ENCODE data around the gene LBH. TPM values are rescaled to one million over a fixed set of nuclear protein-coding genes. Genes with fewer than 3 reads are reported as not detected.

The LBH gene
- polyA plus RNA-seq, 3 donors = 0.41 to 0.76 (median 0.42) TPM

GRCh38 chr2:30296496-30296895 lies 65.2 kb downstream of the LBH start:
- TF ChIP-seq CTCF (IDR thresholded peaks at IDR 0.05) = no peak
- no peak for DNase-seq
- Histone ChIP-seq H3K27me3 (ENCODE audit: control insufficient read depth in 2 of 2, insufficient read depth in 2 of 2, low read length in 2 of 2) (peaks cover 0 to 2% of the 10 kb centered on the region in 2 donors), H3K4me3 (replicated peaks in 1 of 3; ENCODE audit: low read depth in 2 of 3, low read length in 3 of 3) (no peak overlapping the region), H3K27ac (ENCODE audit: low read depth in 1 of 2, low read length in 2 of 2) (no peak overlapping the region), H3K9ac (ENCODE audit: insufficient read depth, low read length, poor library complexity, severe bottlenecking) (no peak overlapping the region), H2AFZ (ENCODE audit: insufficient read depth, low read depth, low read length, poor library complexity, severe bottlenecking) (no peak overlapping the region), H3K9me3 (replicated peaks in 1 of 2; ENCODE audit: control insufficient read depth in 1 of 2, insufficient read depth in 1 of 2, low read length in 2 of 2) (no peaks in the 10 kb centered on the region), H3K4me1 (ENCODE audit: control insufficient read depth in 1 of 2, insufficient read depth in 2 of 2, low read length in 2 of 2) (peaks cover 9% of the 10 kb centered on the region in 2 donors), H3K36me3 (replicated peaks in 1 of 2; ENCODE audit: control insufficient read depth in 1 of 2, insufficient read depth in 2 of 2, low read length in 2 of 2) (no peaks in the 10 kb centered on the region), H3K4me2 (replicated peaks; ENCODE audit: extremely low read depth, low read length, poor library complexity, severe bottlenecking) (no peak overlapping the region), H3K79me2 (ENCODE audit: insufficient read depth, low read length) (no peaks in the 10 kb centered on the region), H4K20me1 (ENCODE audit: insufficient read depth, low read length) (no peaks in the 10 kb centered on the region)
- intact Hi-C loops (cut with micrococcal nuclease) = no loop called here
- H3K36me3 Mint-ChIP-seq = no peaks in the 10 kb centered on the region
- H3K4me1 Mint-ChIP-seq = peaks cover 12% of the 10 kb centered on the region
- no peak overlapping the region for H3K4me3 Mint-ChIP-seq
- no peak overlapping the region for H3K27ac Mint-ChIP-seq
- peaks cover 0 to 2% (median 0%) of the 10 kb centered on the region in 7 donors for H3K9me3 Mint-ChIP-seq
- peaks cover 5 to 15% (median 14%) of the 10 kb centered on the region in 3 donors for H3K27me3 Mint-ChIP-seq (ENCODE audit: low read depth in 3 of 3)

DNA sequence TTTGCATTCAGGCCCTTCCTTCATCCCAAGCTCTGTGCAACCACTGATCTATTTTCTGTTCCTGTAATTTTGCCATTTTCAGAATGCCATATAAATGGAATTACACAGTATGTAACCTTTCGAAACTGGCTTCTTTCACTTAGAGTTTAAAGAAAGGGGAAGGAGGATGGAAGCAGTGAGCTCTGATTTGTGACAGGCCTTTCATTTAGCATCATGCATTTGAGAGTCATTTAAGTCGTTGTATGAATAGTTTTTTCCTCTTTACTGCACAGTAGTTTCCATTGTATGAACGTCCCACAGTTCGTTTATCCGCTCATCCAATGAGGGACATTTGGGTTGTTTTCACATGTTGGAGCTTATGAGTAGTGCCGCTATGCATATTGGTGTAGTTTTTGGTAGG lies 67.0 kb downstream of the LBH start:
- Mint-ChIP-seq H3K27ac (no peak overlapping the region), H3K27me3 (ENCODE audit: low read depth in 3 of 3) (peaks cover 3 to 9% (median 5%) of the 10 kb centered on the region in 3 donors), H3K9me3 (no peaks in the 10 kb centered on the region), H3K4me1 (peaks cover 7% of the 10 kb centered on the region), H3K36me3 (no peaks in the 10 kb centered on the region), H3K4me3 (no peak overlapping the region)
- no peaks in the 10 kb centered on the region for H3K27me3 ChIP-seq (ENCODE audit: control insufficient read depth in 2 of 2, insufficient read depth in 2 of 2, low read length in 2 of 2)
- no peaks in the 10 kb centered on the region for H3K9me3 ChIP-seq (replicated peaks in 1 of 2; ENCODE audit: control insufficient read depth in 1 of 2, insufficient read depth in 1 of 2, low read length in 2 of 2)
- H3K27ac ChIP-seq (ENCODE audit: low read depth in 1 of 2, low read length in 2 of 2) = no peak overlapping the region
- H3K36me3 ChIP-seq (replicated peaks in 1 of 2; ENCODE audit: control insufficient read depth in 1 of 2, insufficient read depth in 2 of 2, low read length in 2 of 2) = no peaks in the 10 kb centered on the region
- H3K4me2 ChIP-seq (replicated peaks; ENCODE audit: extremely low read depth, low read length, poor library complexity, severe bottlenecking) = no peak overlapping the region
- TF ChIP-seq CTCF (IDR thresholded peaks at IDR 0.05) = no peak
- H2AFZ ChIP-seq (ENCODE audit: insufficient read depth, low read depth, low read length, poor library complexity, severe bottlenecking) = no peak overlapping the region
- 94% methylated on average over 3 of the region's 6 CpGs for WGBS (ENCODE audit: insufficient coverage)
- no peaks in the 10 kb centered on the region for H3K79me2 ChIP-seq (ENCODE audit: insufficient read depth, low read length)
- no peak for DNase-seq
- intact Hi-C loops (cut with micrococcal nuclease) = no loop called here
- no peak overlapping the region for H3K9ac ChIP-seq (ENCODE audit: insufficient read depth, low read length, poor library complexity, severe bottlenecking)
- H3K4me3 ChIP-seq (replicated peaks in 1 of 3; ENCODE audit: low read depth in 2 of 3, low read length in 3 of 3) = no peak overlapping the region
- H4K20me1 ChIP-seq (ENCODE audit: insufficient read depth, low read length) = no peaks in the 10 kb centered on the region
- H3K4me1 ChIP-seq (ENCODE audit: control insufficient read depth in 1 of 2, insufficient read depth in 2 of 2, low read length in 2 of 2) = peaks cover 4 to 5% of the 10 kb centered on the region in 2 donors

Measured in CD14-positive monocyte (primary cell).